SIG-M5 treated with dmso at 0.1 percent for 504 hours (cell line): Measurements from ENCODE around the gene NRG3.

Source experiments
- DNase-seq: peaks from one replicate; lab custom pipeline; 2025; ENCODE audit not compliant: unreplicated experiment; lab: John Stamatoyannopoulos, UW

NRG3 gene

GRCh38 chr10:81882011-81882410 lies 7.0 kb downstream of the NRG3 start:
- no peak for DNase-seq

DNA sequence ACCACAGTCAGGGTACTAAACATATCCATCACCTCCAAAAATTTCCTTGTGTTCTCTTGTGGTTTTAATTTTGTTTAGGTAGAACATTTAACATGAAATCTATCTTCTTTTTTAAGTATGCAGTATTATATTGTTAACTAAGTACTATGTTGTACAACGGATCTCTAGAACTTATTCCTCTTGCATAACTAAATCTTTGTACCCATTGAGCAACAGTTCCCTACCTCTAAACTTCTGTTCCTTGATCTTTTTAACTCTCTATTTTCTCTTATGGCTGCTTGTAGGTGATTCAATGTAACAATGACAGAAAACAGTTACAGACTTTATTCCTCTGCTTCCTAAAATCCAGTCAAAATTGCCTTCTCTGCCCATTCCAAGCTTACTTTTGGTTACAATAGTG lies 9.9 kb downstream of the NRG3 start:
- DNase-seq = no peak

DNA sequence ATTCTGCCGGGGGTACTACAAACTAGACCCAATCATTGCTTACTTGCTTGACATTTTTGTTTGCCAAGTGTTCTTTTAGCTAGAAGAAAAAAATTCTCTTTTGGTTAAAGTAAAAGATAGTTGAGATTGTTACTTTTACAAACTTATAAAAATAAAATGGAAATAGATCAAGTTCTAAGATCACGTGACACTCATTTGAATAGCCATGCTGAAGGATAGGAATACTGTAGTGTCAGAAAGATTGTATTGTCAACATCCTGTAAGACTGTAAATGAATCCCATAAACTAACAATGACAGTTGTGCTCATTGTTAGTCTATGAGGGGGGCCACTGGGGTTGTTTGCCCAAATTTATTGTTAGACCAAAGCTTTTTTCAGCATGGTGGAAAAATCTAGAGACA lies 10.5 kb downstream of the NRG3 start:
- DNase-seq = no peak

DNA sequence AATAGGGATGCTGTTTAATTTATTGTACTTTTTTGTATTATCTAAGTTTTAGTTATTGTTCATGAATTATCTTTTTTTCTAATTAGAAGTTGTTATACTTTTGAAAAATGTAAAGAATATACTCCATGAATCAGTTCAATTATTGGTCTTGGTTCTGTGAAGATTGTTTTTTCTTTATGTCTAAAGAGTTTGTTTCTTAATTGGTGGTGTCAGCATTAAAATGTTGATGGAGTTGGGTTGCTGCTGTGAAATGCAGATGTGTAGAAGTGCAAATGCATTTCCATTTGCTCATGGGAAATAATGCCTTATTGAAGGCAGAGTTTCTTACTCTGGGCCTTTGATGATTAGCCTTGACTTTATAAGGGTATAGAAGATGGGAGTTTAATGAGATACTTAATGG lies 11.9 kb downstream of the NRG3 start:
- no peak for DNase-seq

DNA sequence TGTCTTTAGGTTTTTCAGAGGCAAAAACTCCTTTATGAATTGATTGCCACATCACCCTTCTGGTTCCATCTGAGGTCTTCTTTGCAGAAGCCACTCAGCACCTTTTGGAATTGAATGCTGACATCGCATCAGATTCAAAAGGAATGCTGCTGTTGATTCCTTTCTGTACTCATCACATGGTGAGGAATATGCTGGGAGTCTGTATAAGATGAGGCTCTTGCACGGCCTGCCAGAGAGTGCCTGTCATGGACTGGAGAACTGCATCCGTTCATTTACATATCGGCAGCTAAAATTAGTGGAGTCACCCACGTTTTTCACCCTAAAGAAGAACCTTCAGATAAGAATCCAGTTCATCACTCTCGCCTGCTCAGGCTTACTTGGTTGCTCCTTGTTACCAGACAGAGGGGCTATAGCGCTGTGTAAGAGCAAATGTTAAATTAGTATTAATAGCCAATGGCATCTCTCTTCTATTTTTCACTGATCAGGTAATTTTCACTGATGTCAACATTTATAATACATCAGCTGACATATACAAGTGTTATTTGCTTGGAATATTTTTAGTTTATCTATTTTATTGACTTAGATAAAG lies 14.3 kb downstream of the NRG3 start:
- DNase-seq = no peak

- no peak for DNase-seq
These were observed 19.6 kb downstream of the NRG3 start for GRCh38 chr10:81894616-81895015.

- no peak for DNase-seq
These were observed 23.5 kb downstream of the NRG3 start for GRCh38 chr10:81898518-81898917.

GRCh38 chr10:81900989-81901388 lies 26.0 kb downstream of the NRG3 start:
- DNase-seq = no peak

- no peak for DNase-seq
These were observed 28.5 kb downstream of the NRG3 start for GRCh38 chr10:81903472-81903871.

GRCh38 chr10:81905161-81905560 lies 30.2 kb downstream of the NRG3 start:
- no peak for DNase-seq

GRCh38 chr10:81909453-81909852 lies 34.5 kb downstream of the NRG3 start:
- no peak for DNase-seq

- DNase-seq = no peak
These were observed 36.3 kb downstream of the NRG3 start for GRCh38 chr10:81911328-81911727.

GRCh38 chr10:81914736-81915503 lies 39.9 kb downstream of the NRG3 start:
- DNase-seq = no peak

- DNase-seq = no peak
These were observed 40.5 kb downstream of the NRG3 start for GRCh38 chr10:81915504-81915897.

DNA sequence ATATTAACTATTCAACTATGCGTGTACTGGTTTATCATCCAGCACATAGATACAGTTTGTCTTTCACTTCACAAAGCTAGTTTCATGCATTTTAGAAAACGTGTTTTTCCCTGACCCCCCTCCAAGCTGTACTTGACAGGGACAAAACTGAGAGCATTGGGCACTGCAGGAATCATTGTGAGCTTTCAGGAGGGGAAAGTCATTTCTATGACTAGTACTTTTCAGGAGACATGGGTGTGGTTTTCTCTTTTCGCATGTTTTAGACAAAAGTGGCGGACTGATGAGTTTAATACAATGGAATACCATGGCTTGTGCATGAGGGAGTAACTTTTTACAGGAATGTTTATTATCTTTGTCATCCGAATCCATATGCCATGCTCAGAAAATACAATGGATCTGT lies 42.7 kb downstream of the NRG3 start:
- DNase-seq = no peak

GRCh38 chr10:81918766-81919165 lies 43.8 kb downstream of the NRG3 start:
- no peak for DNase-seq

DNA sequence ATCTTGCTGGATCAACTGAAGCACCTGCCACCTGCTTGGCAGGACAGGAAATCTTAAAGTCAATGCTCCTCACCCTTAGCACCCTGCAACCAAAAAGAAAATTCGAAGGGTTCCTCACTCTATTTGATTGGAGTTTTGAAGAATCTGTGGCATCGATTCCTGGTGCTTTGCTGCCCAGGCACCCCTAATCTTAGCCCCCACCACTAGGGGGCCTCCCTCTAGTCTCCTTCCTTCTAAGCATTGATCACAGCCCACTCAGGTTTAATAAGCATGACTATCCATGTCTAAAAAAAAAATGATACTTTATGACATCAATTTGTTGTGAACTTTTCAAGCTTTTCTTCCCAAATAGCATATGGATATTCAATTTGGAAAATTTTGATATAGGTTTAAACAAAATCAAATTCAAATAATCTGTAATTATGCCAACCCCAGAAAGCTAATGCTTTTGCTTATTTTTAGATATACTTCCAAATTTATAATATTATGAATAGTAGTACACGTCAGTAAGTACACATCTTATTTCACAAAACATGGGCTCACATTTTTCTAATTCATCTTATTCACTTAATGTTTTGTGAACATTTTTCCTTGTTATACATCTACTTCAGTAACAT lies 45.3 kb downstream of the NRG3 start:
- no peak for DNase-seq

DNA sequence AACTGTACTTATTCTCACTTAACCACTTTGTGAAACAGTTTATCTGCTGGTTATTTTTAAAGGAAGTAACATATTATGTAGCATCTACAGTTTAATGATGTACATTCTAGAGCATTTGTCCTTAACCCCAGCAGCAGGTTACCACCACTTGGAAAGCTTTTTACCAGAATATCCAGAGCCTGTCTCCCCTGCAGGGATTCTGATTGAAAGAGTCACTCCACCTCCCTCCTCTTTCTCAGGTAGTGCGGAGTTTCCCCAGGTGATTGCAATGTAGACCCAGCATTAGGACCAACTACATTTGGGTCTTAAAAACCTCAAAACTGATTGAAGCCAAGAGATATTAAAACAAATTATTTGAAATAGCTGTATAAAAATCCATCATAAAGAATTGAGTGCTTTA lies 53.1 kb downstream of the NRG3 start:
- DNase-seq = no peak

GRCh38 chr10:81943583-81943982 lies 68.6 kb downstream of the NRG3 start:
- no peak for DNase-seq

DNA sequence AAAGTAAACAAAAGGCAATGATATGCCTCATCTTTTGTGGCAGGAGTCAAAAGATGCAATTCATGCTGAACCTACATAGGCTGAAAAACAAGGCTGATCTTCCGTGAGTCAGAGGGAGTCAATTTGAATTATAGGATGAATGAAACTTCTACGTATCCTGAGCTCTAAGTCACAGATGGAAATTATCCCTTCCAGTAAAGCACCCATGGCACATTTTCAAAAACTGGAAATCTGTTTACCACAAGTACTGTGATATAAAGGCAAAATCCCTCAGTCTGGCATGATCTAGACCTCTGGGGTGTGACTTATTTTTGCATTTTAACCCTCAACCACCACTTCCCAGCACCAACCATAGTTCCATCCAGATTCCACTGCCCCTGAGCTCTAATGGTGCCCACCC lies 69.6 kb downstream of the NRG3 start:
- no peak for DNase-seq

GRCh38 chr10:81949283-81949682 lies 74.3 kb downstream of the NRG3 start:
- DNase-seq = no peak

GRCh38 chr10:81950358-81950757 lies 75.4 kb downstream of the NRG3 start:
- no peak for DNase-seq

DNA sequence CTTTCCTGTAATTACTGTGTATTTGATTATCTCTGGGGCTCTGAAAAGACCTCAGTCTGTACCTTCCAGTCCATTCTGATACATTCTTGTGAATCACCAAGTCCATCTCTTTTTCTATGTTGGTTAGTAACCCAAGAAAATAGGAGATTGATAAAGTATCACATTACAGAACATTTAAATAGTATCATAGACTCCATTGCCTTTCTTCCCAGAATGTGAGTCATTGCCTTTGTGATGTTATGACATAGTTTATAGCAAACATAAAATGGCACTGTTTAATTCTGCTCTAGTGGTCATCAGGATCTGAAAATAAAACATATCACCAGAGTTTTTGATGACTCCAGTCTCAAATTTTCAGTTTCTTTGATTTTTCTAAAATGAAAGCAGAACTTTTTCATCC lies 78.4 kb downstream of the NRG3 start:
- no peak for DNase-seq
